ENCODE results near the gene GALNTL6. TPM values are rescaled to one million over a fixed set of nuclear protein-coding genes. Genes with fewer than 3 reads are reported as not detected.
A peak's percentile ranks its signal among the peaks of the same experiment; 100 is the strongest.

GALNTL6 gene
- total and polyA plus RNA-seq, 9 of the 15 experiments (the other 6 are each of a cell fraction or from before 2014, with no cell fraction given), result 0.18 to 0.50 (median 0.29) TPM

DNA sequence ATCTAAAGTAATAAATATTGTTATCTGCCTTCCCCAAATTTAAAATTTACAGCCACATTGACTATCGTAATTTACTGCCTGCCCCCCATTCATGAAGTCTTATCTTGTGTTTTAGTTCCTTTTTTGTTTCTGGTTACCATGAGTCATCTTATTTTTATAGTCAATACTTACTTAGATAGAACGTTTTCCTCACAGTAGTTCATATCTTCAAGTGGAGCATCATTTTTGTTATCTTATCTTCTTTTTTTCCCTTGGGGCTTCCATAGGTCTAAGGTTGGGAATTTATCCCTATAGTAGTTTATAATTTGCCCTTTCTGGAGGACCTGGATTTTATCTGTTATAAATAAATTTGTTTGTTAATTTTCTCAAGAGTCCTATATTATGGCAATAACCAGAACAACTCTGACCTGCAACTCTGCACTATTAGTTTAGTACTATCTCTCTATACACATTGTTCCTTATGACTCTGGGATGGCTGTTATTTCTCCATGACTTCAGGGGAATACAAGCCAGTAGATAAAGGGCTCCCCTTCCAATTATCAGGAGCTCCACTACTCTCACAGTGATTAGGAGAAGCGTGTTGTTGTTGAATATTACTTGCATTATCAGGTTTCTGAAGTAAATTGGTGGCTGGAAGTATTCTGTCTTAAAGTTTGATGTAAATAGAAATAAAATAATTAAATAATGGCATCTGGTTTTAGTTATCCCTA, 330.6 kb downstream of the GALNTL6 start (continued):
- no peak for TF ChIP-seq NR2C1 (IDR thresholded peaks at IDR 0.05)
- no peak for TF ChIP-seq NR2C1 (tag; IDR thresholded peaks at IDR 0.05)
- no peak for TF ChIP-seq ZNF3 (CRISPR knock-in tag; IDR thresholded peaks at IDR 0.05)
- TF ChIP-seq GATAD2B (IDR thresholded peaks at IDR 0.05; ENCODE audit: borderline replicate concordance), result no peak
- TF ChIP-seq BACH1 (tag; IDR thresholded peaks at IDR 0.05), result peak; percentile 38; the same call in 1 of the 2 replicates
- TF ChIP-seq MTA2 (IDR thresholded peaks at IDR 0.05; ENCODE audit: low read depth), result peak; percentile 49
- TF ChIP-seq HMG20A (CRISPR knock-in tag; conservative IDR thresholded peaks at IDR 0.05), result no peak
- TF ChIP-seq HNRNPH1 (optimal IDR thresholded peaks at IDR 0.05; ENCODE audit: low read depth, low read length), result no peak
- TF ChIP-seq, protein P1, sequence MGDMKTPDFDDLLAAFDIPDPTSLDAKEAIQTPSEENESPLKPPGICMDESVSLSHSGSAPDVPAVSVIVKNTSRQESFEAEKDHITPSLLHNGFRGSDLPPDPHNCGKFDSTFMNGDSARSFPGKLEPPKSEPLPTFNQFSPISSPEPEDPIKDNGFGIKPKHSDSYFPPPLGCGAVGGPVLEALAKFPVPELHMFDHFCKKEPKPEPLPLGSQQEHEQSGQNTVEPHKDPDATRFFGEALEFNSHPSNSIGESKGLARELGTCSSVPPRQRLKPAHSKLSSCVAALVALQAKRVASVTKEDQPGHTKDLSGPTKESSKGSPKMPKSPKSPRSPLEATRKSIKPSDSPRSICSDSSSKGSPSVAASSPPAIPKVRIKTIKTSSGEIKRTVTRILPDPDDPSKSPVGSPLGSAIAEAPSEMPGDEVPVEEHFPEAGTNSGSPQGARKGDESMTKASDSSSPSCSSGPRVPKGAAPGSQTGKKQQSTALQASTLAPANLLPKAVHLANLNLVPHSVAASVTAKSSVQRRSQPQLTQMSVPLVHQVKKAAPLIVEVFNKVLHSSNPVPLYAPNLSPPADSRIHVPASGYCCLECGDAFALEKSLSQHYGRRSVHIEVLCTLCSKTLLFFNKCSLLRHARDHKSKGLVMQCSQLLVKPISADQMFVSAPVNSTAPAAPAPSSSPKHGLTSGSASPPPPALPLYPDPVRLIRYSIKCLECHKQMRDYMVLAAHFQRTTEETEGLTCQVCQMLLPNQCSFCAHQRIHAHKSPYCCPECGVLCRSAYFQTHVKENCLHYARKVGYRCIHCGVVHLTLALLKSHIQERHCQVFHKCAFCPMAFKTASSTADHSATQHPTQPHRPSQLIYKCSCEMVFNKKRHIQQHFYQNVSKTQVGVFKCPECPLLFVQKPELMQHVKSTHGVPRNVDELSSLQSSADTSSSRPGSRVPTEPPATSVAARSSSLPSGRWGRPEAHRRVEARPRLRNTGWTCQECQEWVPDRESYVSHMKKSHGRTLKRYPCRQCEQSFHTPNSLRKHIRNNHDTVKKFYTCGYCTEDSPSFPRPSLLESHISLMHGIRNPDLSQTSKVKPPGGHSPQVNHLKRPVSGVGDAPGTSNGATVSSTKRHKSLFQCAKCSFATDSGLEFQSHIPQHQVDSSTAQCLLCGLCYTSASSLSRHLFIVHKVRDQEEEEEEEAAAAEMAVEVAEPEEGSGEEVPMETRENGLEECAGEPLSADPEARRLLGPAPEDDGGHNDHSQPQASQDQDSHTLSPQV (IDR thresholded peaks at IDR 0.05), result no peak
- no peak for TF ChIP-seq ZNF507 (tag; conservative IDR thresholded peaks at IDR 0.05)
- TF ChIP-seq NR1H2 (CRISPR knock-in tag; IDR thresholded peaks at IDR 0.05), result no peak
- TF ChIP-seq PCBP1 (IDR thresholded peaks at IDR 0.05; ENCODE audit: low read depth, low read length, poor library complexity, severe bottlenecking), result no peak
- TF ChIP-seq, protein P2, sequence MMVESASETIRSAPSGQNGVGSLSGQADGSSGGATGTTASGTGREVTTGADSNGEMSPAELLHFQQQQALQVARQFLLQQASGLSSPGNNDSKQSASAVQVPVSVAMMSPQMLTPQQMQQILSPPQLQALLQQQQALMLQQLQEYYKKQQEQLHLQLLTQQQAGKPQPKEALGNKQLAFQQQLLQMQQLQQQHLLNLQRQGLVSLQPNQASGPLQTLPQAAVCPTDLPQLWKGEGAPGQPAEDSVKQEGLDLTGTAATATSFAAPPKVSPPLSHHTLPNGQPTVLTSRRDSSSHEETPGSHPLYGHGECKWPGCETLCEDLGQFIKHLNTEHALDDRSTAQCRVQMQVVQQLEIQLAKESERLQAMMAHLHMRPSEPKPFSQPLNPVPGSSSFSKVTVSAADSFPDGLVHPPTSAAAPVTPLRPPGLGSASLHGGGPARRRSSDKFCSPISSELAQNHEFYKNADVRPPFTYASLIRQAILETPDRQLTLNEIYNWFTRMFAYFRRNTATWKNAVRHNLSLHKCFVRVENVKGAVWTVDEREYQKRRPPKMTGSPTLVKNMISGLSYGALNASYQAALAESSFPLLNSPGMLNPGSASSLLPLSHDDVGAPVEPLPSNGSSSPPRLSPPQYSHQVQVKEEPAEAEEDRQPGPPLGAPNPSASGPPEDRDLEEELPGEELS (CRISPR knock-in tag; IDR thresholded peaks at IDR 0.05; ENCODE audit: borderline replicate concordance), result no peak
- TF ChIP-seq KLF1 (tag; IDR thresholded peaks at IDR 0.05), result no peak
- TF ChIP-seq, protein P3, sequence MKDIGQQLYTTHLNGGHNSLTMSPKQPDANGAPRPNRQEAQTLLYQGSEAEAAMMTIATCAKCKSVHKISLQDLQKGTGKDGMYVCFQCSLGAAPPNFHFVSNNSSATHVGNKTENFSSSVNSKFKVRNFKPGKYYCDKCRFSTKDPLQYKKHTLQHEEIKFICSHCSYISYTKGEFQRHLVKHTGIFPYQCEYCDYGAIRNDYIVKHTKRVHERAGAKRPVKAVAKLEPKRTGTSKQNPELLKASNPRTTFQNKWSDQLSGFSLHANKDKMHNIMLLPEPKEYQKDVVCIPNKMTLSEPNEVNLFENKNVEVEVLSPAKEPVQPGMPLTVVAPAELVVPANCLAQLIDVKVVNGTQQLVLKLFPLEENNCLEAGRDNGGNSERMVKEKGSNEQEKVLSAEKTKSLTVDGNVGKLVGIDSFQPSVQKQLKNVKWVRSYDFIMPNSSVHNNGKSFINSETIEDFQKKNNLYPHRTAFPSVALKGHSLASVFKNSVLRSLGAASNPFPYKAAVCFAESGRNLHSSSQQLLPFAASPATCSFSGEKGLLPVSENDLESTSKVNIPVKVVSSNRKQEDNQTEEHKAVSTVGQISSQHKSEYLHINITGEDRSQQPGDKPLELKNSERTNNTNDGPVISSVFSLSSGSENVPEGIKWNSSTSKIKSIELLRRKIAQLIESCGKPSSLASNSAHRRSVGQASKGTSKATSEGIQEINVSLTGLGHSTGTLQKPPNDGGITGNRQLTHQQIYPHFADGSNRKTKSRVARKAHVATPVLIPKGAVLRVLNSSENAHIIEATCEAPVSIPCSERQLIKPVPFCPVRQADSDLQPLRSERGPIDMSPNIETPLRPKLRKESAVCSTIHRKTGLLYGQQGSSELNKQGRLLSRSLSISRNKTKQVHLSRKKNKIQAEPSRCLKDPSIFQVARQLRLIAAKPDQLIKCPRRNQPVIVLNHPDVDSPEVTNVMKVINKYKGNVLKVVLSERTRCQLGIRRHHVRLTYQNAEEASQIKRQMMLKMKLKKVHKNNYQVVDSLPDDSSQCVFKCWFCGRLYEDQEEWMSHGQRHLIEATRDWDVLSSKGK (CRISPR knock-in tag; IDR thresholded peaks at IDR 0.05), result no peak
- TF ChIP-seq SMARCC2 (IDR thresholded peaks at IDR 0.05; ENCODE audit: low read depth), result peak; percentile 79
- no peak for TF ChIP-seq ZFP91 (CRISPR knock-in tag; IDR thresholded peaks at IDR 0.05)

Data from K562 (cell line).